Loucy (cell line): ENCODE results near the gene MAD2L1BP.

Experiments used
- CTCF ChIP-seq: fragments of 200-600 bp; sonication (generic); conservative IDR thresholded peaks from 2 replicates; pipeline ENCODE4 v1.5.1; 2014; ENCODE audit warnings: mild to moderate bottlenecking, antibody characterized with exemption, low read length
- EZH2phosphoT487 ChIP-seq: fragments of 200-600 bp; IDR thresholded peaks from 2 replicates; pipeline ENCODE4 v1.6.1; 2018; ENCODE audit warnings: antibody characterized with exemption, mild to moderate bottlenecking, moderate library complexity, borderline replicate concordance

DNA sequence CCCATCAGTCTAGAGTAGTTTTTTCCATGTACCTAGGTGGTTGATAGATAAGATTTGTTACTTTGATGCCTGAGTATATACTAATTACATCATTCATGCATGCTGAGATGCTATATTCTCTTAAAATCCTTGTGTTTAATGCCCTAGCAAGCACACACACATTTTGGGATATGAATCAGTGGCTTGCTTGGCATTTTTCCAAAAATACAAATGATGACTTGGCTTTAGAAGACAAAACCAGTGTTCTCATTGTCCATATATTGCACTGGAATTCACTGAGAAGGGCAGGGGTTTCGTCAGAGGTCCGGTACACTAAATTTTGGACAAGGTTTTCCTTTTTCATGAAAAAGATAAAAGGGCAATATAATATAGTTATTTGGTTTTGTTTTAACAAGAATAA, 31.5 kb upstream of the MAD2L1BP start:
- TF ChIP-seq CTCF (no peak), EZH2phosphoT487 (no peak)
